ENCODE data around the gene KCNQ2. TPM values are rescaled to one million over a fixed set of nuclear protein-coding genes. Genes with fewer than 3 reads are reported as not detected.

The KCNQ2 gene
- total RNA-seq, 1 donor from 2014 or later, result 157 TPM

- H3K9me3 Mint-ChIP-seq, result no peaks in the 10 kb centered on the region
- no peaks in the 10 kb centered on the region for H3K36me3 Mint-ChIP-seq (ENCODE audit: low read depth)
- TF ChIP-seq CTCF (conservative IDR thresholded peaks at IDR 0.05), result no peak
- no peak overlapping the region for H3K4me3 Mint-ChIP-seq
- H3K27ac Mint-ChIP-seq (ENCODE audit: unreplicated experiment), result no peak overlapping the region
- peaks cover 26% of the 10 kb centered on the region for H3K27me3 Mint-ChIP-seq (ENCODE audit: low read depth)
- no peak for DNase-seq (ENCODE audit: low read depth, low spot score)
- peaks cover 15% of the 10 kb centered on the region for H3K4me1 Mint-ChIP-seq
Measured at GRCh38 chr20:63357921-63358905, 114.2 kb downstream of the KCNQ2 start.

GRCh38 chr20:63356931-63357879 lies 115.2 kb downstream of the KCNQ2 start:
- H3K4me3 Mint-ChIP-seq, result no peak overlapping the region
- peaks cover 18% of the 10 kb centered on the region for H3K27me3 Mint-ChIP-seq (ENCODE audit: low read depth)
- TF ChIP-seq CTCF (conservative IDR thresholded peaks at IDR 0.05), result no peak
- H3K36me3 Mint-ChIP-seq (ENCODE audit: low read depth), result no peaks in the 10 kb centered on the region
- DNase-seq (ENCODE audit: low read depth, low spot score), result no peak
- peaks cover 10% of the 10 kb centered on the region for H3K4me1 Mint-ChIP-seq
- H3K9me3 Mint-ChIP-seq, result no peaks in the 10 kb centered on the region
- H3K27ac Mint-ChIP-seq (ENCODE audit: unreplicated experiment), result no peak overlapping the region

GRCh38 chr20:63356511-63356910 lies 115.9 kb downstream of the KCNQ2 start:
- no peak for DNase-seq (ENCODE audit: low read depth, low spot score)
- Mint-ChIP-seq H3K9me3 (no peaks in the 10 kb centered on the region), H3K27me3 (ENCODE audit: low read depth) (peaks cover 15% of the 10 kb centered on the region), H3K27ac (ENCODE audit: unreplicated experiment) (no peak overlapping the region), H3K36me3 (ENCODE audit: low read depth) (no peaks in the 10 kb centered on the region), H3K4me1 (peaks cover 10% of the 10 kb centered on the region), H3K4me3 (no peak overlapping the region)
- TF ChIP-seq CTCF (conservative IDR thresholded peaks at IDR 0.05), result no peak

GRCh38 chr20:63355781-63356295 lies 116.6 kb downstream of the KCNQ2 start:
- no peaks in the 10 kb centered on the region for H3K36me3 Mint-ChIP-seq (ENCODE audit: low read depth)
- DNase-seq (ENCODE audit: low read depth, low spot score), result no peak
- peaks cover 10% of the 10 kb centered on the region for H3K4me1 Mint-ChIP-seq
- peaks cover 15% of the 10 kb centered on the region for H3K27me3 Mint-ChIP-seq (ENCODE audit: low read depth)
- H3K27ac Mint-ChIP-seq (ENCODE audit: unreplicated experiment), result no peak overlapping the region
- H3K9me3 Mint-ChIP-seq, result no peaks in the 10 kb centered on the region
- no peak overlapping the region for H3K4me3 Mint-ChIP-seq
- no peak for TF ChIP-seq CTCF (conservative IDR thresholded peaks at IDR 0.05)

- peaks cover 11% of the 10 kb centered on the region for H3K27me3 Mint-ChIP-seq (ENCODE audit: low read depth)
- peak overlapping the region; percentile 67 for H3K27ac Mint-ChIP-seq (ENCODE audit: unreplicated experiment)
Measured at GRCh38 chr20:63354636-63355350, 117.7 kb downstream of the KCNQ2 start.

More at GRCh38 chr20:63354636-63355350, 117.7 kb downstream of the KCNQ2 start:
- no peak for DNase-seq (ENCODE audit: low read depth, low spot score)
- Mint-ChIP-seq H3K36me3 (ENCODE audit: low read depth) (peaks cover 4% of the 10 kb centered on the region), H3K4me1 (peaks cover 17% of the 10 kb centered on the region), H3K4me3 (no peak overlapping the region), H3K9me3 (peaks cover 6% of the 10 kb centered on the region)
- no peak for TF ChIP-seq CTCF (conservative IDR thresholded peaks at IDR 0.05)
